COLO668 (cell line): ENCODE data around the gene UNC5B.
A peak's percentile ranks its signal among the peaks of the same experiment; 100 is the strongest.

Source experiments
- DNase-seq: peaks from one replicate; lab custom pipeline; 2025; ENCODE audit not compliant: unreplicated experiment; lab: John Stamatoyannopoulos, UW

UNC5B gene

GRCh38 chr10:71212318-71213126 lies at the start of gene UNC5B:
TSS of gene UNC5B (plus strand) at chr10:71212570. CDS start at chr10:71212986, 416 bp downstream.
- peak; percentile 76 for DNase-seq

GRCh38 chr10:71173466-71173865 lies 38.9 kb upstream of the UNC5B start:
- no peak for DNase-seq

- DNase-seq = no peak
These were observed 35.7 kb upstream of the UNC5B start for GRCh38 chr10:71176661-71177060.

- no peak for DNase-seq
These were observed 34.6 kb upstream of the UNC5B start for GRCh38 chr10:71177651-71178199.

GRCh38 chr10:71178880-71179279 lies 33.5 kb upstream of the UNC5B start:
- DNase-seq = no peak

- DNase-seq = no peak
These were observed 33.0 kb upstream of the UNC5B start for GRCh38 chr10:71179382-71179781.

- no peak for DNase-seq
These were observed 27.9 kb upstream of the UNC5B start for GRCh38 chr10:71184421-71184820.

GRCh38 chr10:71185209-71185608 lies 27.2 kb upstream of the UNC5B start:
- no peak for DNase-seq

- DNase-seq = no peak
These were observed 25.2 kb upstream of the UNC5B start for GRCh38 chr10:71187197-71187596.

GRCh38 chr10:71187600-71187999 lies 24.8 kb upstream of the UNC5B start:
- DNase-seq = no peak

- no peak for DNase-seq
These were observed 24.2 kb upstream of the UNC5B start for GRCh38 chr10:71188201-71188600.

- DNase-seq = no peak
These were observed 21.4 kb upstream of the UNC5B start for GRCh38 chr10:71191019-71191418.

GRCh38 chr10:71191551-71192076 lies 20.8 kb upstream of the UNC5B start:
- DNase-seq = no peak

GRCh38 chr10:71193516-71193915 lies 18.9 kb upstream of the UNC5B start:
- DNase-seq = no peak

GRCh38 chr10:71197955-71198354 lies 14.4 kb upstream of the UNC5B start:
- no peak for DNase-seq

GRCh38 chr10:71201849-71202248 lies 10.5 kb upstream of the UNC5B start:
- DNase-seq = no peak

- DNase-seq = no peak
These were observed 10.1 kb upstream of the UNC5B start for GRCh38 chr10:71202314-71202713.

- DNase-seq = no peak
These were observed 9.2 kb upstream of the UNC5B start for GRCh38 chr10:71203124-71203523.

GRCh38 chr10:71203716-71204115 lies 8.7 kb upstream of the UNC5B start:
- DNase-seq = no peak

GRCh38 chr10:71204746-71205145 lies 7.6 kb upstream of the UNC5B start:
- DNase-seq = no peak

GRCh38 chr10:71205468-71205867 lies 6.9 kb upstream of the UNC5B start:
- DNase-seq = no peak

GRCh38 chr10:71206911-71207310 lies 5.5 kb upstream of the UNC5B start:
- no peak for DNase-seq
